Left ventricle myocardium inferior (tissue), 1 donor: ENCODE data around the gene CYP2E1. TPM values are rescaled to one million over a fixed set of nuclear protein-coding genes. Genes with fewer than 3 reads are reported as not detected.

ENCODE experiments used
- DNase-seq: peaks from one replicate; pipeline ENCODE4 v3.0.0-alpha.2; 2020
- H3K27ac ChIP-seq: fragments of 200-600 bp; replicated peaks from 2 replicates; pipeline ENCODE4 v1.8.0; 2021
- H3K27me3 ChIP-seq: fragments of 200-600 bp; 2 replicates; pipeline ENCODE4 v1.8.0; 2021; ENCODE audit warnings: low read depth
- H3K36me3 ChIP-seq: fragments of 200-600 bp; 2 replicates; pipeline ENCODE4 v1.8.0; 2021
- H3K4me1 ChIP-seq: fragments of 200-600 bp; 2 replicates; pipeline ENCODE4 v1.8.0; 2021
- H3K4me3 ChIP-seq: fragments of 200-600 bp; 2 replicates; pipeline ENCODE4 v1.8.0; 2021; ENCODE audit warnings: mild to moderate bottlenecking, moderate library complexity
- H3K9me3 ChIP-seq: fragments of 200-600 bp; replicated peaks from 2 replicates; pipeline ENCODE4 v1.8.0; 2021
- CTCF ChIP-seq: fragments of 200-600 bp; IDR thresholded peaks from 2 replicates; pipeline ENCODE4 v1.8.0; 2021; ENCODE audit warnings: antibody characterized with exemption, mild to moderate bottlenecking, borderline replicate concordance
- intact Hi-C: fragments of 100-400 bp; cut with micrococcal nuclease; formaldehyde crosslinking; loops from one replicate; pipeline ENCODE4 v1.11.0; 2022
- total RNA-seq: library from RNA; stranded (reverse); fragmentation: NEBNext Ultra II Directional; extraction: Animal tissue kit (Norgen Biotek cat#: 25700); gene quantifications from one replicate; pipeline ENCODE4 v1.2.1, GENCODE V29; 2021
- donor health status: DM: no; HTN: yes; CAD: no; lungs with severe emphysema.

Gene CYP2E1
- total RNA-seq, 1 donor from 2014 or later, result 1.1 TPM

- Histone ChIP-seq H3K9me3 (no peaks in the 10 kb centered on the region), H3K4me1 (no peaks in the 10 kb centered on the region), H3K36me3 (no peaks in the 10 kb centered on the region), H3K4me3 (no peak overlapping the region), H3K27ac (no peak overlapping the region), H3K27me3 (peaks cover 69% of the 10 kb centered on the region)
- no peak for TF ChIP-seq CTCF
- no peak for DNase-seq
- intact Hi-C loops, result no loop called here
Measured at GRCh38 chr10:133559216-133559615, 32.1 kb downstream of the CYP2E1 start.

GRCh38 chr10:133564816-133565215 is 37.7 kb downstream of the CYP2E1 start:
- Histone ChIP-seq H3K36me3 (no peaks in the 10 kb centered on the region), H3K9me3 (peaks cover 12% of the 10 kb centered on the region), H3K4me3 (peak overlapping the region; percentile 21), H3K27ac (no peak overlapping the region), H3K27me3 (peaks cover 60% of the 10 kb centered on the region), H3K4me1 (no peaks in the 10 kb centered on the region)
- intact Hi-C loops, result no loop called here
- no peak for DNase-seq
- TF ChIP-seq CTCF, result no peak

- DNase-seq, result peak; percentile 23
Measured at GRCh38 chr10:133565441-133566294, 38.5 kb downstream of the CYP2E1 start, which contains the start of gene SYCE1. TSS of gene SYCE1 (minus strand) at chr10:133565583. CDS start at chr10:133565529, 54 bp downstream.

GRCh38 chr10:133567119-133567518 is 40.0 kb downstream of the CYP2E1 start:
- no peaks in the 10 kb centered on the region for H3K36me3 ChIP-seq
- no peak for TF ChIP-seq CTCF
- no peak overlapping the region for H3K27ac ChIP-seq
- peaks cover 47% of the 10 kb centered on the region for H3K27me3 ChIP-seq
- intact Hi-C loops, result no loop called here
- no peak for DNase-seq
- H3K9me3 ChIP-seq, result peaks cover 12% of the 10 kb centered on the region
- H3K4me3 ChIP-seq, result no peak overlapping the region
- H3K4me1 ChIP-seq, result no peaks in the 10 kb centered on the region

More at GRCh38 chr10:133565441-133566294, 38.5 kb downstream of the CYP2E1 start, which contains the start of gene SYCE1:
- no peak within 1 kb of the TSS for H3K27ac ChIP-seq
- H3K4me1 ChIP-seq, result no peaks in the 10 kb centered on the region
- TF ChIP-seq CTCF, result no peak
- H3K9me3 ChIP-seq, result peaks cover 12% of the 10 kb centered on the region
- intact Hi-C loops, result no loop called here
- H3K36me3 ChIP-seq, result no peaks in the 10 kb centered on the region
- peaks cover 58% of the 10 kb centered on the region for H3K27me3 ChIP-seq
- H3K4me3 ChIP-seq, result peak within 1 kb of the TSS; percentile 21

- H3K36me3 ChIP-seq, result no peaks in the 10 kb centered on the region
- peaks cover 15% of the 10 kb centered on the region for H3K9me3 ChIP-seq
- no peak overlapping the region for H3K4me3 ChIP-seq
- no peak for TF ChIP-seq CTCF
- peaks cover 47% of the 10 kb centered on the region for H3K27me3 ChIP-seq
- no peak for DNase-seq
- intact Hi-C loops, result no loop called here
- no peaks in the 10 kb centered on the region for H3K4me1 ChIP-seq
- H3K27ac ChIP-seq, result no peak overlapping the region
Measured at GRCh38 chr10:133567609-133568286, 40.6 kb downstream of the CYP2E1 start.
